ENCODE results near the gene THOC6.
"Not testable (repeated sequence)": the region's sequence is repeated elsewhere in the genome, so short reads cannot be mapped to it uniquely, and the experiment has no call there.

THOC6 gene

GRCh38 chr16:3046641-3047386, 23.0 kb downstream of the THOC6 start:
- H3K4me3 ChIP-seq (ENCODE audit: low read depth, low read length) = no peak overlapping the region
- TF ChIP-seq CTCF (IDR thresholded peaks at IDR 0.05; ENCODE audit: low read depth, low read length, missing control alignments) = no peak
- DNase-seq (ENCODE audit: low read depth) = no peak
- in situ Hi-C loops (cut with HindIII; ENCODE audit: low sequenced_read_pairs) = loop anchor here (5.0 kb wide), 1 partner anchor 80 kb away; no protein-coding TSS in a partner anchor

GRCh38 chr16:3047387-3047720, 23.5 kb downstream of the THOC6 start:
- TF ChIP-seq CTCF (IDR thresholded peaks at IDR 0.05; ENCODE audit: low read depth, low read length, missing control alignments) = no peak
- no peak for DNase-seq (ENCODE audit: low read depth)
- H3K4me3 ChIP-seq (ENCODE audit: low read depth, low read length) = no peak overlapping the region
- in situ Hi-C loops (cut with HindIII; ENCODE audit: low sequenced_read_pairs) = loop anchor here (5.0 kb wide), 1 partner anchor 80 kb away; no protein-coding TSS in a partner anchor

GRCh38 chr16:3049921-3050481, 26.2 kb downstream of the THOC6 start:
- no peak for DNase-seq (ENCODE audit: low read depth)
- H3K4me3 ChIP-seq (ENCODE audit: low read depth, low read length) = no peak overlapping the region
- TF ChIP-seq CTCF (IDR thresholded peaks at IDR 0.05; ENCODE audit: low read depth, low read length, missing control alignments) = no peak
- in situ Hi-C loops (cut with HindIII; ENCODE audit: low sequenced_read_pairs) = loop anchor here (5.0 kb wide), 1 partner anchor 77 kb away; no protein-coding TSS in a partner anchor

GRCh38 chr16:3050487-3050886, 26.7 kb downstream of the THOC6 start:
- in situ Hi-C loops (cut with HindIII; ENCODE audit: low sequenced_read_pairs) = no loop called here
- no peak for TF ChIP-seq CTCF (IDR thresholded peaks at IDR 0.05; ENCODE audit: low read depth, low read length, missing control alignments)
- H3K4me3 ChIP-seq (ENCODE audit: low read depth, low read length) = no peak overlapping the region
- no peak for DNase-seq (ENCODE audit: low read depth)

- DNase-seq (ENCODE audit: low read depth) = no peak
- no peak overlapping the region for H3K4me3 ChIP-seq (ENCODE audit: low read depth, low read length)
- in situ Hi-C loops (cut with HindIII; ENCODE audit: low sequenced_read_pairs) = no loop called here
- TF ChIP-seq CTCF (IDR thresholded peaks at IDR 0.05; ENCODE audit: low read depth, low read length, missing control alignments) = no peak
Measured at GRCh38 chr16:3051009-3051408, 27.2 kb downstream of the THOC6 start.

- DNase-seq (ENCODE audit: low read depth) = no peak
- in situ Hi-C loops (cut with HindIII; ENCODE audit: low sequenced_read_pairs) = no loop called here
- no peak for TF ChIP-seq CTCF (IDR thresholded peaks at IDR 0.05; ENCODE audit: low read depth, low read length, missing control alignments)
- H3K4me3 ChIP-seq (ENCODE audit: low read depth, low read length) = no peak overlapping the region
Measured at GRCh38 chr16:3051494-3051893, 27.7 kb downstream of the THOC6 start.

GRCh38 chr16:3052571-3053329, 28.9 kb downstream of the THOC6 start:
- H3K4me3 ChIP-seq (ENCODE audit: low read depth, low read length); in situ Hi-C loops (cut with HindIII; ENCODE audit: low sequenced_read_pairs); DNase-seq (ENCODE audit: low read depth): not testable (repeated sequence)

GRCh38 chr16:3053330-3053710, 29.5 kb downstream of the THOC6 start:
- H3K4me3 ChIP-seq (ENCODE audit: low read depth, low read length); in situ Hi-C loops (cut with HindIII; ENCODE audit: low sequenced_read_pairs): not testable (repeated sequence)

More at GRCh38 chr16:3053330-3053710, 29.5 kb downstream of the THOC6 start:
- DNase-seq (ENCODE audit: low read depth) = not testable (repeated sequence)

Measured in astrocyte of the cerebellum (primary cell).